ENCODE data around the gene EDEM2.
"Not testable (repeated sequence)": the region's sequence is repeated elsewhere in the genome, so short reads cannot be mapped to it uniquely, and the experiment has no call there.

Gene EDEM2

GRCh38 chr20:35129647-35130069 lies 17.5 kb downstream of the EDEM2 start:
- peak; percentile 43 for DNase-seq (ENCODE audit: low read depth)

- DNase-seq (ENCODE audit: low read depth), result no peak
Measured at GRCh38 chr20:35125753-35126152, 21.4 kb downstream of the EDEM2 start.

GRCh38 chr20:35122756-35123405 lies 24.3 kb downstream of the EDEM2 start:
- no peak for DNase-seq (ENCODE audit: low read depth)

- DNase-seq (ENCODE audit: low read depth), result no peak
Measured at GRCh38 chr20:35121186-35121585, 25.9 kb downstream of the EDEM2 start.

GRCh38 chr20:35120012-35120701 lies 27.0 kb downstream of the EDEM2 start:
- DNase-seq (ENCODE audit: low read depth), result peak; percentile 93

- no peak for DNase-seq (ENCODE audit: low read depth)
Measured at GRCh38 chr20:35117629-35118028, 29.5 kb downstream of the EDEM2 start.

GRCh38 chr20:35117196-35117595 lies 29.9 kb downstream of the EDEM2 start:
- peak; percentile 21 for DNase-seq (ENCODE audit: low read depth)

GRCh38 chr20:35116258-35116657 lies 30.9 kb downstream of the EDEM2 start:
- no peak for DNase-seq (ENCODE audit: low read depth)

GRCh38 chr20:35115606-35116005 lies 31.5 kb downstream of the EDEM2 start:
- no peak for DNase-seq (ENCODE audit: low read depth)

- not testable (repeated sequence) for DNase-seq (ENCODE audit: low read depth)
Measured at GRCh38 chr20:35112276-35112675, 34.9 kb downstream of the EDEM2 start.

- DNase-seq (ENCODE audit: low read depth), result peak; percentile 86
Measured at GRCh38 chr20:35111141-35111888, 35.8 kb downstream of the EDEM2 start.

- DNase-seq (ENCODE audit: low read depth), result no peak
Measured at GRCh38 chr20:35108921-35109320, 38.2 kb downstream of the EDEM2 start.

GRCh38 chr20:35106827-35107380 lies 40.2 kb downstream of the EDEM2 start:
- no peak for DNase-seq (ENCODE audit: low read depth)

GRCh38 chr20:35104685-35105295 lies 42.3 kb downstream of the EDEM2 start:
- no peak for DNase-seq (ENCODE audit: low read depth)

- DNase-seq (ENCODE audit: low read depth), result no peak
Measured at GRCh38 chr20:35101620-35102019, 45.5 kb downstream of the EDEM2 start.

- DNase-seq (ENCODE audit: low read depth), result peak; percentile 84
Measured at GRCh38 chr20:35093267-35093884, 53.8 kb downstream of the EDEM2 start.

- DNase-seq (ENCODE audit: low read depth), result peak; percentile 82
Measured at GRCh38 chr20:35092524-35093266, 54.4 kb downstream of the EDEM2 start, which contains the start of gene TRPC4AP. Gene TRPC4AP, minus strand, starts transcription at chr20:35092807. Its CDS starts 26 bp downstream, at chr20:35092781.

GRCh38 chr20:35091816-35092523 lies 55.2 kb downstream of the EDEM2 start:
- DNase-seq (ENCODE audit: low read depth), result no peak

- DNase-seq (ENCODE audit: low read depth), result no peak
Measured at GRCh38 chr20:35088231-35089145, 58.6 kb downstream of the EDEM2 start.
